H1 (cell line): ENCODE measurements around the gene SSU72. TPM values are rescaled to one million over a fixed set of nuclear protein-coding genes. Genes with fewer than 3 reads are reported as not detected.

ENCODE experiments used
- CEBPB ChIP-seq: IDR thresholded peaks from 2 replicates; pipeline ENCODE4 v1.6.1; 2012; ENCODE audit warnings: low read depth, low read length
- NRF1 ChIP-seq: IDR thresholded peaks from 2 replicates; pipeline ENCODE4 v1.6.1; 2011; ENCODE audit warnings: mild to moderate bottlenecking, low read depth, low read length, improper control_type of control experiment
- SP1 ChIP-seq: IDR thresholded peaks from 2 replicates; pipeline ENCODE4 v1.6.1; 2011; ENCODE audit warnings: low read depth, low read length
- polyA plus RNA-seq, 7 experiments: library from polyadenylated mRNA; depleted of rRNA in 3 of 7; stranded (reverse) in 5 of 7; unstranded in 2 of 7; fragments of >200 nt in 5 of 7; fragments of 200-250 nt in 2 of 7; gene quantifications; 1 replicate in 5 of 7; 2 replicates in 1 of 7; 4 replicates in 1 of 7; pipeline versions ENCODE4 v1.2.1 to v1.2.3, GENCODE V29; 2011 to 2013; ENCODE audit warnings: missing spikeins in 2 of 7, mixed read lengths in 2 of 7
- total RNA-seq: library from RNA; stranded (reverse); fragmentation: NEBNext Ultra II Directional; extraction: Animal tissue kit (Norgen Biotek cat#: 25700); gene quantifications from 2 replicates; pipeline ENCODE4 v1.2.1, GENCODE V29; 2021

The SSU72 gene
- total and polyA plus RNA-seq, 2 of the 8 experiments (the other 6 are each of a cell fraction or from before 2014, with no cell fraction given) = 110 to 165 TPM

DNA sequence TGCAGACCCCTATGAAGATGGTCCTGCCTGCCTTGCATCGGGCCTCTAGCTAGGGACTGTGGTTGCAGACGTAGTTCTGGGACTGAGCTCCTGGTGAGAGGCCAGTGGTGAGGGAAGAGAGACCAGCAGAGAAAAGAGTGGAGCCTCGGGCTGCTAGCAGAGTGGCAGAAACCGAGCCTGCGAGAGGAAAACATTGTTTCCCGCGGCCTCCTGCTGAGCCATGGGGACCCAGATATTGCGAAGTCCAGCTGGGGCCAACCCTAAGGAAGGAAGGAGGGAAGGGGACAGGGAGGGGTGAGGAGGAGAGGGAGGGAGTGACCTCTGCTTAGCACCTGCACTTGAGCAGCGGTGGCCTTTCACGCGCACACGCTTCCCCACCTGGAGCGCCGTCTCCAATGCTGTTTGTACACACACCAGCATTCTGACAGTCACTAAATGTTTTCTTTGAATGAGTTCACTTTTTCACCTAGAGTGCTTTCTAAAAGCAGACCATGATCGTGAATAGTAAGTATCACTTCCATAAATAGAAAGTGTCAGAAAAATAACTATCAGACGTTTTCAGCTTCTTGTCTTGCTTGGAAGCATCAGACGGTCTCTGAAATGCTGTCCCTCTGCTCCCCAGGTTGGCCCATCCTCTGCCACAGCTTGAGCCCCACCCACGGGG is 27.8 kb upstream of the SSU72 start (continued):
- no peak for TF ChIP-seq CEBPB
- TF ChIP-seq NRF1 = no peak
- no peak for TF ChIP-seq SP1
